K562 (cell line): Measurements from ENCODE around the gene VAC14.

Source experiments
- BHLHE40 ChIP-seq: IDR thresholded peaks from 2 replicates; pipeline ENCODE4 v1.6.1; 2011; ENCODE audit warnings: low read length, improper control_type of control experiment
- CREB1 ChIP-seq, 2 experiments: sonication (generic) in 1 of 2; formaldehyde crosslinking in 1 of 2; IDR thresholded peaks; 2 replicates each; pipeline versions ENCODE4 v1.6.1 to v1.8.0; 2012 to 2022; ENCODE audit warnings: inconsistent platforms in 1 of 2, mild to moderate bottlenecking in 1 of 2, missing genetic modification reagents in 1 of 2, moderate library complexity in 1 of 2
- EP300 ChIP-seq: IDR thresholded peaks from 2 replicates; pipeline ENCODE4 v1.6.1; 2012; ENCODE audit warnings: low read length, improper control_type of control experiment
- HEY1 ChIP-seq: fragments of 250-450 bp; sonication (Bioruptor Pico); IDR thresholded peaks from 2 replicates; pipeline ENCODE4 v1.5.0; 2020; ENCODE audit warnings: mild to moderate bottlenecking, moderate library complexity, borderline replicate concordance
- PHF8 ChIP-seq: fragments of 200-600 bp; sonication (generic); IDR thresholded peaks from 2 replicates; pipeline ENCODE4 v1.6.1; 2012; ENCODE audit warnings: mixed run types, mild to moderate bottlenecking, inconsistent platforms, low read length, moderate library complexity, borderline replicate concordance
- RBBP5 ChIP-seq: fragments of 200-600 bp; sonication (generic); IDR thresholded peaks from 2 replicates; pipeline ENCODE4 v1.6.1; 2012; ENCODE audit warnings: borderline replicate concordance, mild to moderate bottlenecking, low read length, control low read depth, inconsistent platforms; ENCODE audit not compliant: insufficient read depth, poor library complexity, severe bottlenecking
- YY1 ChIP-seq, 3 experiments: IDR thresholded peaks; 2 replicates each; pipeline ENCODE4 v1.6.1; 2011; ENCODE audit warnings: low read length in 2 of 3, mild to moderate bottlenecking in 2 of 3, moderate library complexity in 2 of 3, borderline replicate concordance in 1 of 3, control low read depth in 1 of 3, low read depth in 1 of 3; ENCODE audit not compliant: insufficient read depth in 3 of 3, insufficient replicate concordance in 2 of 3, control insufficient read depth in 1 of 3, insufficient read length in 1 of 3; ENCODE audit errors: extremely low read depth in 1 of 3
- TF ChIP-seq, protein P1 (sequence below), 3 experiments: IDR thresholded peaks in 2 of 3; conservative IDR thresholded peaks in 1 of 3; 2 replicates each; pipeline ENCODE4 v1.5.1; 2011 to 2012; ENCODE audit warnings: low read length in 3 of 3, mild to moderate bottlenecking in 3 of 3, control low read depth in 2 of 3, improper control_type of control experiment in 1 of 3, inconsistent platforms in 1 of 3, low read depth in 1 of 3, mixed read lengths in 1 of 3, moderate library complexity in 1 of 3; ENCODE audit not compliant: insufficient read depth in 2 of 3
- TF ChIP-seq, protein P2 (sequence below): fragments of 250-450 bp; sonication (Bioruptor Pico); IDR thresholded peaks from 2 replicates; pipeline ENCODE4 v1.8.0; 2021; ENCODE audit warnings: moderate library complexity, mild to moderate bottlenecking, inconsistent platforms
- TF ChIP-seq, protein P3 (sequence below): sonication (generic); formaldehyde crosslinking; IDR thresholded peaks from 2 replicates; pipeline ENCODE4 v1.9.0; 2022; ENCODE audit warnings: mild to moderate bottlenecking, missing genetic modification reagents

DNA sequence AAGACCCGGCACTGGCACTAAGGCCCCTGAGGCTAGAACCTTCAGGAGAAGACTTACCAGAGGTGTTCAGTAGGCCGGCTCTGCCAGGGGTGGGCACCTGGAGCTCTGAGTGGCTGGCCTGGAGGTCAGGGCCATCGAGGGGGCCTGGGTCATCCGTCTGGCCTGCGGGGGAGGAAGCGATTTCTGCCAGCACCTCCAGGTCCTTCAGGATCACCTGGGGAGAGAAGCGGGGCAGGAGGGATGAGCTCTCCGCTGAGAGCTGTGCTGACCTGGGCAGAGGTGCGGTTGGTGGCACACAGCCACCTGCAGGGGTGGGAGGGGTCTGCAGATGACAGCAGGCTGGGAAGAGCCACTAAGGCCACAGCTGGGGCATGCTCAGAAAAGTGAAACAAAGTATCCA lies 56.6 kb downstream of the VAC14 start:
- TF ChIP-seq, protein P1, sequence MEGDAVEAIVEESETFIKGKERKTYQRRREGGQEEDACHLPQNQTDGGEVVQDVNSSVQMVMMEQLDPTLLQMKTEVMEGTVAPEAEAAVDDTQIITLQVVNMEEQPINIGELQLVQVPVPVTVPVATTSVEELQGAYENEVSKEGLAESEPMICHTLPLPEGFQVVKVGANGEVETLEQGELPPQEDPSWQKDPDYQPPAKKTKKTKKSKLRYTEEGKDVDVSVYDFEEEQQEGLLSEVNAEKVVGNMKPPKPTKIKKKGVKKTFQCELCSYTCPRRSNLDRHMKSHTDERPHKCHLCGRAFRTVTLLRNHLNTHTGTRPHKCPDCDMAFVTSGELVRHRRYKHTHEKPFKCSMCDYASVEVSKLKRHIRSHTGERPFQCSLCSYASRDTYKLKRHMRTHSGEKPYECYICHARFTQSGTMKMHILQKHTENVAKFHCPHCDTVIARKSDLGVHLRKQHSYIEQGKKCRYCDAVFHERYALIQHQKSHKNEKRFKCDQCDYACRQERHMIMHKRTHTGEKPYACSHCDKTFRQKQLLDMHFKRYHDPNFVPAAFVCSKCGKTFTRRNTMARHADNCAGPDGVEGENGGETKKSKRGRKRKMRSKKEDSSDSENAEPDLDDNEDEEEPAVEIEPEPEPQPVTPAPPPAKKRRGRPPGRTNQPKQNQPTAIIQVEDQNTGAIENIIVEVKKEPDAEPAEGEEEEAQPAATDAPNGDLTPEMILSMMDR (IDR thresholded peaks at IDR 0.05 in 2 of 3, conservative IDR thresholded peaks at IDR 0.05 in 1 of 3; ENCODE audit: insufficient read depth in 2 of 3, low read depth in 1 of 3, low read length in 3 of 3) = no peak
- no peak for TF ChIP-seq BHLHE40
- no peak for TF ChIP-seq RBBP5
- no peak for TF ChIP-seq EP300
- TF ChIP-seq, protein P2, sequence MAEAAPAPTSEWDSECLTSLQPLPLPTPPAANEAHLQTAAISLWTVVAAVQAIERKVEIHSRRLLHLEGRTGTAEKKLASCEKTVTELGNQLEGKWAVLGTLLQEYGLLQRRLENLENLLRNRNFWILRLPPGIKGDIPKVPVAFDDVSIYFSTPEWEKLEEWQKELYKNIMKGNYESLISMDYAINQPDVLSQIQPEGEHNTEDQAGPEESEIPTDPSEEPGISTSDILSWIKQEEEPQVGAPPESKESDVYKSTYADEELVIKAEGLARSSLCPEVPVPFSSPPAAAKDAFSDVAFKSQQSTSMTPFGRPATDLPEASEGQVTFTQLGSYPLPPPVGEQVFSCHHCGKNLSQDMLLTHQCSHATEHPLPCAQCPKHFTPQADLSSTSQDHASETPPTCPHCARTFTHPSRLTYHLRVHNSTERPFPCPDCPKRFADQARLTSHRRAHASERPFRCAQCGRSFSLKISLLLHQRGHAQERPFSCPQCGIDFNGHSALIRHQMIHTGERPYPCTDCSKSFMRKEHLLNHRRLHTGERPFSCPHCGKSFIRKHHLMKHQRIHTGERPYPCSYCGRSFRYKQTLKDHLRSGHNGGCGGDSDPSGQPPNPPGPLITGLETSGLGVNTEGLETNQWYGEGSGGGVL (CRISPR knock-in tag) = no peak
- no peak for TF ChIP-seq CREB1 (IDR thresholded peaks at IDR 0.05)
- no peak for TF ChIP-seq CREB1 (CRISPR knock-in tag; IDR thresholded peaks at IDR 0.05)
- TF ChIP-seq HEY1 (CRISPR knock-in tag) = no peak
- TF ChIP-seq, protein P3, sequence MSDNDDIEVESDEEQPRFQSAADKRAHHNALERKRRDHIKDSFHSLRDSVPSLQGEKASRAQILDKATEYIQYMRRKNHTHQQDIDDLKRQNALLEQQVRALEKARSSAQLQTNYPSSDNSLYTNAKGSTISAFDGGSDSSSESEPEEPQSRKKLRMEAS (CRISPR knock-in tag) = no peak
- TF ChIP-seq PHF8 = no peak
- TF ChIP-seq YY1 (IDR thresholded peaks at IDR 0.05; ENCODE audit: borderline replicate concordance in 1 of 3, control insufficient read depth in 1 of 3, extremely low read depth in 1 of 3, insufficient read depth in 3 of 3, insufficient read length in 1 of 3, insufficient replicate concordance in 2 of 3, low read depth in 1 of 3, low read length in 2 of 3) = no peak
